IMR-90 (cell line): ENCODE data around the gene AMPD1. TPM values are rescaled to one million over a fixed set of nuclear protein-coding genes. Genes with fewer than 3 reads are reported as not detected.

ENCODE experiments used
- ATAC-seq: fragments of 200-7000 bp; cut with Tn5 transposase; 2 replicates; pipeline ENCODE4 v1.9.1; 2020; ENCODE audit warnings: low read depth, mild to moderate bottlenecking, moderate library complexity
- BruUV-seq: library from RNA; stranded (reverse); fragments of 400-500 nt; replicated peaks from 2 replicates; lab custom pipeline; 2021; lab: Mats Ljungman, UMichigan
- CTCF ChIA-PET: fragments of 300-600 bp; formaldehyde crosslinking; extraction: SDS; loops from one replicate; lab custom pipeline; 2021; ENCODE audit warnings: antibody characterized with exemption; lab: Yijun Ruan, JAX
- POLR2A ChIA-PET: fragments of 300-600 bp; sonication (Branson Sonifier 250); formaldehyde crosslinking; loops from one replicate; lab custom pipeline; 2022; ENCODE audit warnings: antibody characterized with exemption; ENCODE audit not compliant: unreplicated experiment; lab: Charles Lee
- DNase-seq: peaks from one replicate; pipeline ENCODE4 v3.0.0; 2013
- H2AFZ ChIP-seq: replicated peaks from 2 replicates; pipeline ENCODE3; 2013; ENCODE audit warnings: low read length, mild to moderate bottlenecking; ENCODE audit not compliant: poor library complexity
- H2AK5ac ChIP-seq: 2 replicates; pipeline ENCODE4 v1.6.1; 2013; ENCODE audit warnings: low read depth, low read length, inconsistent platforms
- H2AK9ac ChIP-seq: replicated peaks from 2 replicates; pipeline ENCODE3; 2013; ENCODE audit warnings: mild to moderate bottlenecking, low read depth, low read length, moderate library complexity; ENCODE audit not compliant: poor library complexity
- H2BK120ac ChIP-seq: 2 replicates; pipeline ENCODE4 v1.6.1; 2013; ENCODE audit warnings: low read depth, low read length, inconsistent platforms
- H2BK15ac ChIP-seq: 3 replicates; pipeline ENCODE4 v1.6.1; 2013; ENCODE audit warnings: low read depth, low read length, inconsistent platforms
- H2BK20ac ChIP-seq: 2 replicates; pipeline ENCODE4 v1.6.1; 2013; ENCODE audit warnings: low read depth, mild to moderate bottlenecking, inconsistent platforms, low read length, moderate library complexity
- H2BK5ac ChIP-seq: 2 replicates; pipeline ENCODE4 v1.6.1; 2013; ENCODE audit warnings: mild to moderate bottlenecking, low read depth, low read length, inconsistent platforms; ENCODE audit not compliant: poor library complexity, severe bottlenecking
- H3K14ac ChIP-seq: replicated peaks from 2 replicates; pipeline ENCODE4 v1.6.1; 2013; ENCODE audit warnings: low read depth, low read length, inconsistent platforms
- H3K18ac ChIP-seq: 2 replicates; pipeline ENCODE4 v1.6.1; 2013; ENCODE audit warnings: low read depth, low read length, control low read depth
- H3K23ac ChIP-seq: 2 replicates; pipeline ENCODE4 v1.6.1; 2013; ENCODE audit warnings: low read depth, low read length, inconsistent platforms
- H3K27ac ChIP-seq: 2 replicates; pipeline ENCODE4 v1.5.1; 2013; ENCODE audit warnings: mild to moderate bottlenecking, control low read depth, low read length; ENCODE audit not compliant: insufficient read depth
- H3K27me3 ChIP-seq: 2 replicates; pipeline ENCODE4 v1.6.1; 2013; ENCODE audit warnings: low read length; ENCODE audit not compliant: control insufficient read depth, insufficient read depth
- H3K36me3 ChIP-seq: 2 replicates; pipeline ENCODE4 v1.6.1; 2013; ENCODE audit warnings: low read length, mixed read lengths; ENCODE audit not compliant: control insufficient read depth, insufficient read depth
- H3K4ac ChIP-seq: 2 replicates; pipeline ENCODE4 v1.6.1; 2013; ENCODE audit warnings: low read depth, low read length, inconsistent platforms
- H3K4me1 ChIP-seq: 2 replicates; pipeline ENCODE4 v1.6.1; 2013; ENCODE audit warnings: low read length, mixed read lengths; ENCODE audit not compliant: control insufficient read depth, insufficient read depth
- H3K4me2 ChIP-seq: 2 replicates; pipeline ENCODE4 v1.6.1; 2013; ENCODE audit warnings: low read depth, mild to moderate bottlenecking, control low read depth, low read length, moderate library complexity
- H3K4me3 ChIP-seq: 2 replicates; pipeline ENCODE4 v1.5.1; 2013; ENCODE audit warnings: low read depth, mild to moderate bottlenecking, control low read depth, low read length, moderate library complexity; ENCODE audit not compliant: insufficient read depth
- H3K56ac ChIP-seq: 2 replicates; pipeline ENCODE4 v1.6.1; 2013; ENCODE audit warnings: low read length, inconsistent platforms; ENCODE audit not compliant: insufficient read depth; ENCODE audit errors: extremely low read depth
- H3K79me1 ChIP-seq, 2 experiments: 2 replicates each; pipeline ENCODE4 v1.6.1; 2013; ENCODE audit warnings: low read length in 2 of 2, inconsistent platforms in 1 of 2, low read depth in 1 of 2
- H3K9ac ChIP-seq: 2 replicates; pipeline ENCODE4 v1.6.1; 2013; ENCODE audit warnings: low read depth, low read length, control low read depth
- H3K9me1 ChIP-seq: 2 replicates; pipeline ENCODE4 v1.6.1; 2013; ENCODE audit warnings: low read length, inconsistent platforms; ENCODE audit not compliant: insufficient read depth
- H3K9me3 ChIP-seq: 2 replicates; pipeline ENCODE4 v1.6.1; 2013; ENCODE audit warnings: low read length; ENCODE audit not compliant: control insufficient read depth, insufficient read depth
- H4K20me1 ChIP-seq: 2 replicates; pipeline ENCODE4 v1.6.1; 2013; ENCODE audit warnings: low read length, inconsistent platforms; ENCODE audit not compliant: insufficient read depth
- H4K5ac ChIP-seq: 2 replicates; pipeline ENCODE4 v1.6.1; 2013; ENCODE audit warnings: mild to moderate bottlenecking, low read depth, low read length, control low read depth
- H4K8ac ChIP-seq, 2 experiments: 2 replicates each; pipeline ENCODE4 v1.6.1; 2013; ENCODE audit warnings: low read depth in 2 of 2, low read length in 2 of 2, control low read depth in 1 of 2, inconsistent platforms in 1 of 2
- H4K91ac ChIP-seq: 2 replicates; pipeline ENCODE4 v1.6.1; 2013; ENCODE audit warnings: low read depth, low read length, inconsistent platforms; ENCODE audit not compliant: insufficient read depth
- BHLHE40 ChIP-seq: fragments of 150-350 bp; IDR thresholded peaks from 2 replicates; pipeline ENCODE4 v1.6.1; 2016; ENCODE audit warnings: mild to moderate bottlenecking, low read depth, low read length
- CEBPB ChIP-seq: IDR thresholded peaks from 2 replicates; pipeline ENCODE4 v1.6.1; 2012; ENCODE audit warnings: low read depth, low read length, improper control_type of control experiment
- CHD1 ChIP-seq: IDR thresholded peaks from 2 replicates; pipeline ENCODE4 v1.6.1; 2012; ENCODE audit warnings: low read depth, low read length, improper control_type of control experiment
- FOS ChIP-seq: fragments of 150-350 bp; IDR thresholded peaks from 2 replicates; pipeline ENCODE4 v1.6.1; 2016; ENCODE audit warnings: low read depth, low read length
- MAFK ChIP-seq: IDR thresholded peaks from 2 replicates; pipeline ENCODE4 v1.6.1; 2012; ENCODE audit warnings: low read depth, low read length, improper control_type of control experiment
- MAZ ChIP-seq: IDR thresholded peaks from 2 replicates; pipeline ENCODE4 v1.6.1; 2012; ENCODE audit warnings: low read depth, mild to moderate bottlenecking, low read length, improper control_type of control experiment, moderate library complexity, borderline replicate concordance
- MXI1 ChIP-seq: IDR thresholded peaks from 2 replicates; pipeline ENCODE4 v1.6.1; 2012; ENCODE audit warnings: low read depth, mild to moderate bottlenecking, low read length, moderate library complexity, borderline replicate concordance
- NFE2L2 ChIP-seq: fragments of 150-350 bp; IDR thresholded peaks from 2 replicates; pipeline ENCODE4 v1.6.1; 2016; ENCODE audit warnings: low read depth, mild to moderate bottlenecking, low read length
- POLR2A ChIP-seq: IDR thresholded peaks from 2 replicates; pipeline ENCODE4 v1.6.1; 2012; ENCODE audit warnings: mild to moderate bottlenecking, low read depth, low read length
- RAD21 ChIP-seq: IDR thresholded peaks from 2 replicates; pipeline ENCODE4 v1.6.1; 2012; ENCODE audit warnings: low read length, improper control_type of control experiment
- RCOR1 ChIP-seq: IDR thresholded peaks from 2 replicates; pipeline ENCODE4 v1.6.1; 2012; ENCODE audit warnings: mild to moderate bottlenecking, low read length, improper control_type of control experiment; ENCODE audit not compliant: insufficient replicate concordance
- RFX5 ChIP-seq: IDR thresholded peaks from 2 replicates; pipeline ENCODE4 v1.8.0; 2012; ENCODE audit warnings: low read depth, mild to moderate bottlenecking, low read length, moderate library complexity
- SMC3 ChIP-seq: fragments of 150-350 bp; IDR thresholded peaks from 2 replicates; pipeline ENCODE4 v1.6.1; 2016; ENCODE audit warnings: low read depth, mild to moderate bottlenecking, antibody characterized with exemption, low read length, moderate library complexity
- WGBS, 2 experiments: methylation state at CpG; one replicate each; pipeline versions ENCODE4 v1.1.5 to v1.1.7; 2013; ENCODE audit warnings: missing lambda C conversion rate in 2 of 2; ENCODE audit not compliant: insufficient read length in 1 of 2; ENCODE audit errors: extremely low coverage in 2 of 2; 5-methylcytosine and 5-hydroxymethylcytosine counted together
- dilution Hi-C: fragments of 300-500 bp; cut with HindIII; formaldehyde crosslinking; loops from one replicate; pipeline ENCODE4 v1.14.3; 2018; ENCODE audit warnings: low sequenced_read_pairs; ENCODE audit not compliant: unreplicated experiment
- in situ Hi-C: fragments of 300-500 bp; cut with MboI; formaldehyde crosslinking; loops from 3 replicates; pipeline ENCODE4 v1.14.3; 2019; ENCODE audit warnings: low sequenced_read_pairs, inconsistent platforms, mixed read lengths
- intact Hi-C: fragments of 100-400 bp; cut with micrococcal nuclease; formaldehyde crosslinking; loops from 2 replicates; pipeline ENCODE4 v1.10.0; 2022
- polyA plus RNA-seq, 3 experiments: library from polyadenylated mRNA; depleted of rRNA; stranded (reverse); fragments of >200 nt; gene quantifications; 2 replicates each; pipeline ENCODE4 v1.2.3, GENCODE V29; 2012; ENCODE audit warnings: low replicate concordance in 1 of 3
- total RNA-seq: library from RNA; depleted of rRNA; stranded (reverse); fragments of >200 nt; gene quantifications from 2 replicates; pipeline ENCODE4 v1.2.3, GENCODE V29; 2012
- TF ChIP-seq, protein P1 (sequence below): fragments of 150-350 bp; IDR thresholded peaks from 2 replicates; pipeline ENCODE4 v1.6.1; 2017; ENCODE audit warnings: mild to moderate bottlenecking, antibody characterized with exemption, low read length, low read depth
- TF ChIP-seq, protein P2 (sequence below): fragments of 150-350 bp; IDR thresholded peaks from 2 replicates; pipeline ENCODE4 v1.6.1; 2016; ENCODE audit warnings: low read depth, mild to moderate bottlenecking, low read length, moderate library complexity, borderline replicate concordance
- TF ChIP-seq, protein P3 (sequence below): conservative IDR thresholded peaks from 2 replicates; pipeline ENCODE4 v1.5.1; 2012; ENCODE audit warnings: mild to moderate bottlenecking, low read depth, low read length, improper control_type of control experiment

The AMPD1 gene
- total and polyA plus RNA-seq, 2 of the 4 experiments (the other 2 are of a cell fraction) = not detected

DNA sequence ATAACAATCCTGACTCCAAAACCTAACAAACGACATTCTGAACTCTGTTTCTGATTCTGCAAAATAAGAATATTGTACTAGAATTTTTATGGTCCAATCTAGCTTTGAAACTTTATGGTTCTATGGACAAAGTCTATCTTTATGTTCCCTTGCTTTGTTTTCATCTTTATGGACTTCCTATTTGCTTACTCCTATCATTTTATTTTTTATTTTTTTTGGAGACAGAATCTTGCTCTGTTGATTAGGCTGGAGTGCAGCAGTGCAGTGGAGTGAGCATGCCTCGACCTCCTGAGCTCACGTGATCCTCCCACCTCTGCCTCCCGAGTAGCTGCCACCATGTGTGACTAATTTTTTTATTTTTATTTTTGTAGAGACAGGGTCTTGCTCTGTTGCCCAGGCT is 17.6 kb upstream of the AMPD1 start:
- no TSS peak for BruUV-seq
- Histone ChIP-seq H3K79me1 (peaks cover 25 to 32% of the 10 kb centered on the region in 2 experiments), H3K27me3 (no peaks in the 10 kb centered on the region), H4K8ac (no peak overlapping the region), H3K4me2 (no peak overlapping the region), H3K36me3 (peaks cover 22% of the 10 kb centered on the region), H3K23ac (no peak overlapping the region), H3K18ac (no peak overlapping the region), H3K4me1 (no peaks in the 10 kb centered on the region), H2AK5ac (no peak overlapping the region), H2BK15ac (no peak overlapping the region), H2BK5ac (no peak overlapping the region), H3K14ac (no peak overlapping the region), H3K9ac (no peak overlapping the region), H3K56ac (no peak overlapping the region), H3K4ac (no peak overlapping the region), H4K20me1 (peaks cover 4% of the 10 kb centered on the region; the same call in 1 of the 2 replicates), H3K9me1 (no peaks in the 10 kb centered on the region), H3K9me3 (no peaks in the 10 kb centered on the region), H3K27ac (no peak overlapping the region), H4K5ac (no peak overlapping the region), H2BK120ac (no peak overlapping the region), H3K4me3 (no peak overlapping the region), H4K91ac (no peak overlapping the region), H2AFZ (no peak overlapping the region), H2AK9ac (no peak overlapping the region), H2BK20ac (no peak overlapping the region)
- ChIA-PET CTCF (no interaction called here), POLR2A (no interaction called here)
- TF ChIP-seq, protein P1, sequence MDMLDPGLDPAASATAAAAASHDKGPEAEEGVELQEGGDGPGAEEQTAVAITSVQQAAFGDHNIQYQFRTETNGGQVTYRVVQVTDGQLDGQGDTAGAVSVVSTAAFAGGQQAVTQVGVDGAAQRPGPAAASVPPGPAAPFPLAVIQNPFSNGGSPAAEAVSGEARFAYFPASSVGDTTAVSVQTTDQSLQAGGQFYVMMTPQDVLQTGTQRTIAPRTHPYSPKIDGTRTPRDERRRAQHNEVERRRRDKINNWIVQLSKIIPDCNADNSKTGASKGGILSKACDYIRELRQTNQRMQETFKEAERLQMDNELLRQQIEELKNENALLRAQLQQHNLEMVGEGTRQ = no peak
- TF ChIP-seq RAD21 = no peak
- TF ChIP-seq POLR2A = no peak
- TF ChIP-seq SMC3 = no peak
- TF ChIP-seq, protein P2, sequence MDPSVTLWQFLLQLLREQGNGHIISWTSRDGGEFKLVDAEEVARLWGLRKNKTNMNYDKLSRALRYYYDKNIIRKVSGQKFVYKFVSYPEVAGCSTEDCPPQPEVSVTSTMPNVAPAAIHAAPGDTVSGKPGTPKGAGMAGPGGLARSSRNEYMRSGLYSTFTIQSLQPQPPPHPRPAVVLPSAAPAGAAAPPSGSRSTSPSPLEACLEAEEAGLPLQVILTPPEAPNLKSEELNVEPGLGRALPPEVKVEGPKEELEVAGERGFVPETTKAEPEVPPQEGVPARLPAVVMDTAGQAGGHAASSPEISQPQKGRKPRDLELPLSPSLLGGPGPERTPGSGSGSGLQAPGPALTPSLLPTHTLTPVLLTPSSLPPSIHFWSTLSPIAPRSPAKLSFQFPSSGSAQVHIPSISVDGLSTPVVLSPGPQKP = no peak
- no peak for TF ChIP-seq RCOR1
- TF ChIP-seq MXI1 = no peak
- no peak for TF ChIP-seq CHD1
- TF ChIP-seq, protein P3, sequence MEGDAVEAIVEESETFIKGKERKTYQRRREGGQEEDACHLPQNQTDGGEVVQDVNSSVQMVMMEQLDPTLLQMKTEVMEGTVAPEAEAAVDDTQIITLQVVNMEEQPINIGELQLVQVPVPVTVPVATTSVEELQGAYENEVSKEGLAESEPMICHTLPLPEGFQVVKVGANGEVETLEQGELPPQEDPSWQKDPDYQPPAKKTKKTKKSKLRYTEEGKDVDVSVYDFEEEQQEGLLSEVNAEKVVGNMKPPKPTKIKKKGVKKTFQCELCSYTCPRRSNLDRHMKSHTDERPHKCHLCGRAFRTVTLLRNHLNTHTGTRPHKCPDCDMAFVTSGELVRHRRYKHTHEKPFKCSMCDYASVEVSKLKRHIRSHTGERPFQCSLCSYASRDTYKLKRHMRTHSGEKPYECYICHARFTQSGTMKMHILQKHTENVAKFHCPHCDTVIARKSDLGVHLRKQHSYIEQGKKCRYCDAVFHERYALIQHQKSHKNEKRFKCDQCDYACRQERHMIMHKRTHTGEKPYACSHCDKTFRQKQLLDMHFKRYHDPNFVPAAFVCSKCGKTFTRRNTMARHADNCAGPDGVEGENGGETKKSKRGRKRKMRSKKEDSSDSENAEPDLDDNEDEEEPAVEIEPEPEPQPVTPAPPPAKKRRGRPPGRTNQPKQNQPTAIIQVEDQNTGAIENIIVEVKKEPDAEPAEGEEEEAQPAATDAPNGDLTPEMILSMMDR = no peak
- no peak for TF ChIP-seq RFX5
- TF ChIP-seq CEBPB = no peak
- no peak for TF ChIP-seq MAFK
- TF ChIP-seq FOS = no peak
- no peak for TF ChIP-seq BHLHE40
- no peak for TF ChIP-seq MAZ
- no peak for TF ChIP-seq NFE2L2
- intact Hi-C loops = no loop called here
- in situ Hi-C loops = loop anchor here (25.0 kb wide), 1 partner anchor 751 kb away; no protein-coding TSS in a partner anchor
- ATAC-seq (no peak), DNase-seq (no peak)
- dilution Hi-C loops = no loop called here
- WGBS, 2 experiments = no CpG with 5 or more reads among the region's 4 CpGs
